ENCODE measurements around the gene SETD3. TPM values are rescaled to one million over a fixed set of nuclear protein-coding genes. Genes with fewer than 3 reads are reported as not detected.

SETD3 gene
- total and polyA plus RNA-seq, 4 donors: 41.0 to 66.0 (median 56.8) TPM

DNA sequence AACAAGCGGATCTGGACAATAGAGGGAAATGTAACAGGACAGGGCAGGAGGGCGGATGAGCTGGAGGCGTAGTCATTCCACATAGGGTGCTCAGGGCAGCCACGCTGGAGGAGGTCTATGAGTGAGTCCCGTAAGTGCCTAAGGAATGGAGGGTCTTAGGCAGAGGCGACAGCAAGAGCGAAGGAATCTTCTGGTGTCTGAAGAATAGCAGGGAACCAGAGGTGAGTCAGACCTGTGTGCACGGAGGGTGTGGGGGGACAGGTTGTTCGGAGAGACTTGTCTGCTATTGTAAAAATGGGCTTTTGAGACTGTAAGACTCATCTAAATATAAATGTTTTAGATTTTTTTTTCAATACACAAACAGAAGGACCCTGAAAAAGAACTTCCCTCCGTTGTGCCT lies 70.6 kb downstream of the SETD3 start:
- H3K36me3 ChIP-seq (ENCODE audit: control insufficient read depth in 1 of 2, insufficient read depth in 2 of 2, low read length in 1 of 2): peaks cover 0 to 7% of the 10 kb centered on the region in 2 donors
- no peak overlapping the region for H3K27ac ChIP-seq (ENCODE audit: low read depth in 1 of 2, low read length in 2 of 2)
- DNase-seq (no peak), ATAC-seq (ENCODE audit: low FRiP score) (no peak)
- H3K9me3 ChIP-seq (ENCODE audit: control insufficient read depth, low read length): no peaks in the 10 kb centered on the region
- WGBS, 2 donors: 89 to 92% methylated on average over 10 of the region's 10 CpGs
- no peaks in the 10 kb centered on the region for H3K4me1 ChIP-seq (ENCODE audit: control insufficient read depth in 1 of 2, insufficient read depth in 2 of 2, low read length in 2 of 2)
- no peak overlapping the region for H3K4me3 ChIP-seq (ENCODE audit: low read length in 2 of 2)
- no peaks in the 10 kb centered on the region for H3K27me3 ChIP-seq (ENCODE audit: control insufficient read depth in 1 of 2, insufficient read depth in 2 of 2, low read length in 1 of 2)
- intact Hi-C loops (cut with DNase I): no loop called here

- Histone ChIP-seq H3K9me3 (ENCODE audit: control insufficient read depth, low read length) (no peaks in the 10 kb centered on the region), H3K4me1 (ENCODE audit: control insufficient read depth in 1 of 2, insufficient read depth in 2 of 2, low read length in 2 of 2) (no peaks in the 10 kb centered on the region), H3K36me3 (ENCODE audit: control insufficient read depth in 1 of 2, insufficient read depth in 2 of 2, low read length in 1 of 2) (peaks cover 0 to 7% of the 10 kb centered on the region in 2 donors), H3K27ac (ENCODE audit: low read depth in 1 of 2, low read length in 2 of 2) (no peak overlapping the region), H3K4me3 (ENCODE audit: low read length in 2 of 2) (no peak overlapping the region), H3K27me3 (ENCODE audit: control insufficient read depth in 1 of 2, insufficient read depth in 2 of 2, low read length in 1 of 2) (no peaks in the 10 kb centered on the region)
- 82 to 84% methylated on average over 7 of the region's 7 CpGs for WGBS, 2 donors
- DNase-seq (no peak), ATAC-seq (ENCODE audit: low FRiP score) (no peak)
- intact Hi-C loops (cut with DNase I): no loop called here
Measured at GRCh38 chr14:99408971-99409289, 71.7 kb downstream of the SETD3 start.

GRCh38 chr14:99408286-99408970 lies 72.2 kb downstream of the SETD3 start:
- Histone ChIP-seq H3K27me3 (ENCODE audit: control insufficient read depth in 1 of 2, insufficient read depth in 2 of 2, low read length in 1 of 2) (no peaks in the 10 kb centered on the region), H3K4me3 (ENCODE audit: low read length in 2 of 2) (no peak overlapping the region), H3K27ac (ENCODE audit: low read depth in 1 of 2, low read length in 2 of 2) (no peak overlapping the region), H3K9me3 (ENCODE audit: control insufficient read depth, low read length) (no peaks in the 10 kb centered on the region), H3K36me3 (ENCODE audit: control insufficient read depth in 1 of 2, insufficient read depth in 2 of 2, low read length in 1 of 2) (peaks cover 0 to 7% of the 10 kb centered on the region in 2 donors), H3K4me1 (ENCODE audit: control insufficient read depth in 1 of 2, insufficient read depth in 2 of 2, low read length in 2 of 2) (no peaks in the 10 kb centered on the region)
- DNase-seq (no peak), ATAC-seq (ENCODE audit: low FRiP score) (no peak)
- intact Hi-C loops (cut with DNase I): no loop called here
- 83 to 85% methylated on average over 8 of the region's 8 CpGs for WGBS, 2 donors

- peaks cover 0 to 7% of the 10 kb centered on the region in 2 donors for H3K36me3 ChIP-seq (ENCODE audit: control insufficient read depth in 1 of 2, insufficient read depth in 2 of 2, low read length in 1 of 2)
- H3K27ac ChIP-seq (ENCODE audit: low read depth in 1 of 2, low read length in 2 of 2): no peak overlapping the region
- no peaks in the 10 kb centered on the region for H3K9me3 ChIP-seq (ENCODE audit: control insufficient read depth, low read length)
- H3K4me1 ChIP-seq (ENCODE audit: control insufficient read depth in 1 of 2, insufficient read depth in 2 of 2, low read length in 2 of 2): no peaks in the 10 kb centered on the region
- intact Hi-C loops (cut with DNase I): no loop called here
- 89 to 94% methylated on average over 11 of the region's 11 CpGs for WGBS, 2 donors
- H3K4me3 ChIP-seq (ENCODE audit: low read length in 2 of 2): no peak overlapping the region
- no peaks in the 10 kb centered on the region for H3K27me3 ChIP-seq (ENCODE audit: control insufficient read depth in 1 of 2, insufficient read depth in 2 of 2, low read length in 1 of 2)
- DNase-seq (no peak), ATAC-seq (ENCODE audit: low FRiP score) (no peak)
Measured at GRCh38 chr14:99407416-99407815, 73.2 kb downstream of the SETD3 start.

- ATAC-seq (ENCODE audit: low FRiP score): no peak
- Histone ChIP-seq H3K4me1 (ENCODE audit: control insufficient read depth in 1 of 2, insufficient read depth in 2 of 2, low read length in 2 of 2) (no peaks in the 10 kb centered on the region), H3K27ac (ENCODE audit: low read depth in 1 of 2, low read length in 2 of 2) (no peak overlapping the region), H3K9me3 (ENCODE audit: control insufficient read depth, low read length) (no peaks in the 10 kb centered on the region), H3K27me3 (ENCODE audit: control insufficient read depth in 1 of 2, insufficient read depth in 2 of 2, low read length in 1 of 2) (no peaks in the 10 kb centered on the region), H3K36me3 (ENCODE audit: control insufficient read depth in 1 of 2, insufficient read depth in 2 of 2, low read length in 1 of 2) (peaks cover 7% of the 10 kb centered on the region in 2 donors), H3K4me3 (ENCODE audit: low read length in 2 of 2) (no peak overlapping the region)
- 90 to 92% methylated on average over 10 of the region's 10 CpGs for WGBS, 2 donors
- intact Hi-C loops (cut with DNase I): no loop called here
- no peak for DNase-seq
Measured at GRCh38 chr14:99402950-99403349, 77.7 kb downstream of the SETD3 start.

DNA sequence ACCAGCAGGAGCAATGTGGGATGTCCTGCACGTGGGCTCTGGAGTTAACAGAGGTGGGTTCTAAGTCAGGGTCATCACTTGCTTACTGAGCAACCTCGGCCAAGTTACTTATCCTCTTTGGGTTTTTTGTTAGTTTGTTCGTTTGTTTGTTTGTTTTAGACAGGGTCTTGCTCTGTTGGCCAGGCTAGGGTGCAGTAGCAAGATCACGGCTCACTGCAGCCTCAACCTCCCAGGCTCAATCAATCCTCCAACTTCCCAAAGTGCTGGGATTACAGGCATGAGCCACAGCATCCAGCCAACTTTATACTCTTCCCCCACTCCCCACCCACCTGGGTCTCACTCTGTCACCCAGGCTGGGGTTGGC lies 78.4 kb downstream of the SETD3 start:
- WGBS, 2 donors: 85 to 90% methylated on average over 4 of the region's 4 CpGs

GRCh38 chr14:99401621-99402284 lies 78.9 kb downstream of the SETD3 start:
- Histone ChIP-seq H3K9me3 (ENCODE audit: control insufficient read depth, low read length) (no peaks in the 10 kb centered on the region), H3K4me3 (ENCODE audit: low read length in 2 of 2) (no peak overlapping the region), H3K4me1 (ENCODE audit: control insufficient read depth in 1 of 2, insufficient read depth in 2 of 2, low read length in 2 of 2) (no peaks in the 10 kb centered on the region), H3K27ac (ENCODE audit: low read depth in 1 of 2, low read length in 2 of 2) (no peak overlapping the region), H3K36me3 (ENCODE audit: control insufficient read depth in 1 of 2, insufficient read depth in 2 of 2, low read length in 1 of 2) (peaks cover 7 to 8% of the 10 kb centered on the region in 2 donors), H3K27me3 (ENCODE audit: control insufficient read depth in 1 of 2, insufficient read depth in 2 of 2, low read length in 1 of 2) (no peaks in the 10 kb centered on the region)
- DNase-seq (no peak), ATAC-seq (ENCODE audit: low FRiP score) (no peak)
- 72 to 74% methylated on average over 5 of the region's 5 CpGs for WGBS, 2 donors
- intact Hi-C loops (cut with DNase I): no loop called here

More for the DNA sequence above, 78.4 kb downstream of the SETD3 start:
- DNase-seq (no peak), ATAC-seq (ENCODE audit: low FRiP score) (no peak)
- H3K36me3 ChIP-seq (ENCODE audit: control insufficient read depth in 1 of 2, insufficient read depth in 2 of 2, low read length in 1 of 2): peaks cover 6 to 7% of the 10 kb centered on the region in 2 donors
- intact Hi-C loops (cut with DNase I): no loop called here
- H3K27ac ChIP-seq (ENCODE audit: low read depth in 1 of 2, low read length in 2 of 2): no peak overlapping the region
- no peaks in the 10 kb centered on the region for H3K9me3 ChIP-seq (ENCODE audit: control insufficient read depth, low read length)
- no peaks in the 10 kb centered on the region for H3K4me1 ChIP-seq (ENCODE audit: control insufficient read depth in 1 of 2, insufficient read depth in 2 of 2, low read length in 2 of 2)
- no peak overlapping the region for H3K4me3 ChIP-seq (ENCODE audit: low read length in 2 of 2)
- no peaks in the 10 kb centered on the region for H3K27me3 ChIP-seq (ENCODE audit: control insufficient read depth in 1 of 2, insufficient read depth in 2 of 2, low read length in 1 of 2)

DNA sequence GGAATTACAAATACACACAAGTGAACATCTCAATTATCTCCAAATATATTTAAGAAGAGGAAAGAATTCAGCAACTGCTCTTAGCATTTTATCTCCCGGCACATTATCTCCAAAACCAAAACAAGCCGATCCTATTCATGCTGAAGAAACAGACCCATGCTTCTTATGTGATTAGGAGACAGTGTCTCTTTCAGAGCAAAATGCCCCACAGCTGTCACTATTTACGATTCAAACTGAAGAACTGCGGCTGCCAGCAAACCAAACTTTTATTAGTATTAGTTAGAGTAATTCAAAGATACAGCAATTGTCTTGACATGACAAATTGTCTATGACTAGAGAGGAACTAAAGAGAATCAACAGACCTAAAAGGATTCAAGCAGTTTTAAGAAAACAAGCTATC lies 79.4 kb downstream of the SETD3 start:
- ATAC-seq (ENCODE audit: low FRiP score) (no peak), DNase-seq (no peak)
- Histone ChIP-seq H3K36me3 (ENCODE audit: control insufficient read depth in 1 of 2, insufficient read depth in 2 of 2, low read length in 1 of 2) (peaks cover 4 to 7% of the 10 kb centered on the region in 2 donors), H3K4me1 (ENCODE audit: control insufficient read depth in 1 of 2, insufficient read depth in 2 of 2, low read length in 2 of 2) (no peaks in the 10 kb centered on the region), H3K9me3 (ENCODE audit: control insufficient read depth, low read length) (no peaks in the 10 kb centered on the region), H3K4me3 (ENCODE audit: low read length in 2 of 2) (no peak overlapping the region), H3K27me3 (ENCODE audit: control insufficient read depth in 1 of 2, insufficient read depth in 2 of 2, low read length in 1 of 2) (no peaks in the 10 kb centered on the region), H3K27ac (ENCODE audit: low read depth in 1 of 2, low read length in 2 of 2) (no peak overlapping the region)
- 85 to 88% methylated on average over 4 of the region's 4 CpGs for WGBS, 2 donors
- intact Hi-C loops (cut with DNase I): no loop called here

GRCh38 chr14:99397698-99398097 lies 83.0 kb downstream of the SETD3 start:
- no peak for DNase-seq
- Histone ChIP-seq H3K36me3 (ENCODE audit: control insufficient read depth in 1 of 2, insufficient read depth in 2 of 2, low read length in 1 of 2) (peaks cover 4 to 7% of the 10 kb centered on the region in 2 donors), H3K4me1 (ENCODE audit: control insufficient read depth in 1 of 2, insufficient read depth in 2 of 2, low read length in 2 of 2) (no peaks in the 10 kb centered on the region), H3K27me3 (ENCODE audit: control insufficient read depth in 1 of 2, insufficient read depth in 2 of 2, low read length in 1 of 2) (no peaks in the 10 kb centered on the region), H3K27ac (ENCODE audit: low read depth in 1 of 2, low read length in 2 of 2) (no peak overlapping the region), H3K9me3 (ENCODE audit: control insufficient read depth, low read length) (no peaks in the 10 kb centered on the region), H3K4me3 (ENCODE audit: low read length in 2 of 2) (no peak overlapping the region)
- intact Hi-C loops (cut with DNase I): no loop called here
- ATAC-seq (ENCODE audit: low FRiP score): no peak
- 78 to 91% methylated on average over 2 of the region's 2 CpGs for WGBS, 2 donors
